Glutamatergic neuron (in vitro differentiated cells): ENCODE results near the gene CDK19. TPM values are rescaled to one million over a fixed set of nuclear protein-coding genes. Genes with fewer than 3 reads are reported as not detected.
"Not testable (repeated sequence)": the region's sequence is repeated elsewhere in the genome, so short reads cannot be mapped to it uniquely, and the experiment has no call there.

Experiments
- DNase-seq: peaks from one replicate; pipeline ENCODE4 v3.0.0; 2022
- H3K27ac Mint-ChIP-seq: one replicate; pipeline ENCODE4 v1.8.0; 2020; ENCODE audit warnings: mild to moderate bottlenecking, mixed read lengths, inconsistent platforms; ENCODE audit not compliant: unreplicated experiment
- H3K27me3 Mint-ChIP-seq: one replicate; pipeline ENCODE4 v1.8.0; 2020; ENCODE audit warnings: mild to moderate bottlenecking, moderate library complexity, mixed read lengths, inconsistent platforms; ENCODE audit not compliant: unreplicated experiment
- H3K36me3 Mint-ChIP-seq: one replicate; pipeline ENCODE4 v1.8.0; 2020; ENCODE audit warnings: mild to moderate bottlenecking, mixed read lengths, inconsistent platforms; ENCODE audit not compliant: unreplicated experiment
- H3K4me1 Mint-ChIP-seq: one replicate; pipeline ENCODE4 v1.8.0; 2020; ENCODE audit warnings: mild to moderate bottlenecking, low read depth, mixed read lengths, inconsistent platforms; ENCODE audit not compliant: unreplicated experiment
- H3K4me3 Mint-ChIP-seq: one replicate; pipeline ENCODE4 v1.8.0; 2020; ENCODE audit warnings: mild to moderate bottlenecking, mixed read lengths, inconsistent platforms; ENCODE audit not compliant: unreplicated experiment
- H3K9me3 Mint-ChIP-seq: one replicate; pipeline ENCODE4 v1.8.0; 2020; ENCODE audit warnings: mild to moderate bottlenecking, moderate library complexity, mixed read lengths, inconsistent platforms; ENCODE audit not compliant: unreplicated experiment
- total RNA-seq: library from RNA; stranded (reverse); fragmentation: NEBNext Ultra II Directional; extraction: Animal tissue kit (Norgen Biotek cat#: 25700); gene quantifications from one replicate; pipeline ENCODE4 v1.2.1, GENCODE V29; 2021; ENCODE audit not compliant: unreplicated experiment
- TF ChIP-seq, protein P1 (sequence below): fragments of 200-600 bp; sonication (generic); IDR thresholded peaks from one replicate; pipeline ENCODE4 v1.5.0; 2021; ENCODE audit not compliant: partially characterized antibody, unreplicated experiment

The CDK19 gene
- total RNA-seq, 1 donor from 2014 or later: 20.8 TPM

GRCh38 chr6:110813338-110814101 lies 1.7 kb downstream of the CDK19 start:
- Mint-ChIP-seq H3K27me3 (peaks cover 9% of the 10 kb centered on the region), H3K36me3 (no peaks in the 10 kb centered on the region), H3K4me3 (peak overlapping the region; percentile 97), H3K27ac (peak overlapping the region; percentile 77), H3K4me1 (peaks cover 7% of the 10 kb centered on the region), H3K9me3 (peaks cover 10% of the 10 kb centered on the region)
- TF ChIP-seq, protein P1, sequence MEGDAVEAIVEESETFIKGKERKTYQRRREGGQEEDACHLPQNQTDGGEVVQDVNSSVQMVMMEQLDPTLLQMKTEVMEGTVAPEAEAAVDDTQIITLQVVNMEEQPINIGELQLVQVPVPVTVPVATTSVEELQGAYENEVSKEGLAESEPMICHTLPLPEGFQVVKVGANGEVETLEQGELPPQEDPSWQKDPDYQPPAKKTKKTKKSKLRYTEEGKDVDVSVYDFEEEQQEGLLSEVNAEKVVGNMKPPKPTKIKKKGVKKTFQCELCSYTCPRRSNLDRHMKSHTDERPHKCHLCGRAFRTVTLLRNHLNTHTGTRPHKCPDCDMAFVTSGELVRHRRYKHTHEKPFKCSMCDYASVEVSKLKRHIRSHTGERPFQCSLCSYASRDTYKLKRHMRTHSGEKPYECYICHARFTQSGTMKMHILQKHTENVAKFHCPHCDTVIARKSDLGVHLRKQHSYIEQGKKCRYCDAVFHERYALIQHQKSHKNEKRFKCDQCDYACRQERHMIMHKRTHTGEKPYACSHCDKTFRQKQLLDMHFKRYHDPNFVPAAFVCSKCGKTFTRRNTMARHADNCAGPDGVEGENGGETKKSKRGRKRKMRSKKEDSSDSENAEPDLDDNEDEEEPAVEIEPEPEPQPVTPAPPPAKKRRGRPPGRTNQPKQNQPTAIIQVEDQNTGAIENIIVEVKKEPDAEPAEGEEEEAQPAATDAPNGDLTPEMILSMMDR: no peak
- DNase-seq: no peak

GRCh38 chr6:110812719-110813118 lies 2.5 kb downstream of the CDK19 start:
- no peak for DNase-seq
- Mint-ChIP-seq H3K9me3 (peaks cover 9% of the 10 kb centered on the region), H3K27me3 (peaks cover 8% of the 10 kb centered on the region), H3K36me3 (no peaks in the 10 kb centered on the region), H3K4me3 (no peak overlapping the region), H3K27ac (no peak overlapping the region), H3K4me1 (peaks cover 11% of the 10 kb centered on the region)
- TF ChIP-seq, protein P1: no peak

DNA sequence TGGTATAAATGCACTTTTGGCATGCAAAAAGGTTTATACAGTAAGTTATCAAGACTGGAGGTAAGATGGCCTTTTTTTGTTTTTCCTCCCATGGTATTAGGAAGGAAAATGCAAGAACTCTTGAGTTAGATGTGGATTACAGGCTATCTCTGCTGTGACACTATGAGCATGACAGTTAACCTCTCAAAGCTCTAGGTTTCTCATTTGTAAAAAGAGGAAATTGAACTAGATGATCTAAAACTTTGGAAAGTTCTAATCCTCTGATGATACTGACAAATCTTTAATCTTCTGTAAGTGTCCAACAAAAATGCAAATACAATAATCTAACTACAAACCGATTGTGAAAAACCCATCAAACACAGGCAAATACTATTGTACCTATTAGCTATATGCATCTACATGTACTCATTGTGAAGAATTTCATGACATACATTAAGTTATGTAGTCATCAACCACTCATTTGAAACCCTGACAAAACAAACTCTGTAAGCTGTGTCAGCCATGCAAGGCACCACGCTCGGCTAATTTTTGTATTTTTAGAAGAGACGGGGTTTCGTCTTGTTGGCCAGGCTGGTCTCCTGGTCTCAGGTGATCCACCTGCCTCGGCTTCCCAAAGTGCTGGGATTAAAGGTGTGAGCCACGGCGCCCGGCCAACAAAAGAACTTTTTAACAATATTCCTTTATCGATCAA lies 4.2 kb downstream of the CDK19 start:
- Mint-ChIP-seq H3K4me3 (no peak overlapping the region), H3K27me3 (peaks cover 8% of the 10 kb centered on the region), H3K36me3 (no peaks in the 10 kb centered on the region), H3K4me1 (peaks cover 7% of the 10 kb centered on the region), H3K9me3 (peaks cover 5% of the 10 kb centered on the region), H3K27ac (no peak overlapping the region)
- TF ChIP-seq, protein P1: no peak
- DNase-seq: no peak

DNA sequence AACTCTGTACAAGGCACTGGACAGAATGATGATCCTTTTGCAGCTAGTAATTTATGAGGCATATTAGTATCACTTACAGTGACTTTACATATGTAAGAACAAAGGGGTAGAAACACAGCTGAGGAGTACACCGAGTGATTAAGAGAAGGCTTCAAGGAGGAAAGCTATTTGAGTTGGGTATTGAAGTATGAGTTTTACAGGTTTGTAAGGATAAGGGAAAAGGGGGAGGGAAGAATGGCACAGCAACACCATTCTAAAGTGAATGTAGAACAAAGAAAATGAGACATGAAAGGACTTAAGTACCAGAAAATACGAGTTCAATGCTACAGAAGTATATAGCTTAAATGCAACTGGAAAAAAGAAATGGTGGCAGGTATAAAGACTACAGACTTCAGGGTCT lies 5.5 kb downstream of the CDK19 start:
- H3K27ac Mint-ChIP-seq: no peak overlapping the region
- TF ChIP-seq, protein P1: no peak
- H3K4me3 Mint-ChIP-seq: no peak overlapping the region
- H3K27me3 Mint-ChIP-seq: peaks cover 3% of the 10 kb centered on the region
- H3K4me1 Mint-ChIP-seq: peaks cover 7% of the 10 kb centered on the region
- DNase-seq: no peak
- no peaks in the 10 kb centered on the region for H3K36me3 Mint-ChIP-seq
- H3K9me3 Mint-ChIP-seq: peaks cover 2% of the 10 kb centered on the region

DNA sequence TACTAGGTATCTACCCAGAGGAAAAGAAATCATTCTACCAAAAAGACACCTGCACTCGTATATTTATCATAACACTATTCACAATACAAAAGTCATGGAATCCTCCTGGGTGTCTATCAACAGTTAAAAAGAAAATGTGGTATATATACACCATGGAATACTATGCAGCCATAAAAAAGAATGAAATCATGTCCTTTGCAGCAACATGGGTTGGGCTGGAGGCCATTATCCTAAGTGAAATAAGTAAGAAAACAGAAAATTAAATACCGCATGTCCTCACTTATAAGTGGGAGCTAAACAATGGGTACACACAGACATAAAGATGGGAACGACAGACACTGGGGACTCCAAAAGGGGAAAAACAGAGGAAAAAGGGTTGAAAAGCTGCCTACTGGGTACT lies 13.1 kb downstream of the CDK19 start:
- not testable (repeated sequence) for H3K36me3 Mint-ChIP-seq, H3K27me3 Mint-ChIP-seq, H3K4me3 Mint-ChIP-seq, DNase-seq, H3K9me3 Mint-ChIP-seq, H3K27ac Mint-ChIP-seq, H3K4me1 Mint-ChIP-seq
